ENCODE results near the gene BCL11B.

Gene BCL11B

DNA sequence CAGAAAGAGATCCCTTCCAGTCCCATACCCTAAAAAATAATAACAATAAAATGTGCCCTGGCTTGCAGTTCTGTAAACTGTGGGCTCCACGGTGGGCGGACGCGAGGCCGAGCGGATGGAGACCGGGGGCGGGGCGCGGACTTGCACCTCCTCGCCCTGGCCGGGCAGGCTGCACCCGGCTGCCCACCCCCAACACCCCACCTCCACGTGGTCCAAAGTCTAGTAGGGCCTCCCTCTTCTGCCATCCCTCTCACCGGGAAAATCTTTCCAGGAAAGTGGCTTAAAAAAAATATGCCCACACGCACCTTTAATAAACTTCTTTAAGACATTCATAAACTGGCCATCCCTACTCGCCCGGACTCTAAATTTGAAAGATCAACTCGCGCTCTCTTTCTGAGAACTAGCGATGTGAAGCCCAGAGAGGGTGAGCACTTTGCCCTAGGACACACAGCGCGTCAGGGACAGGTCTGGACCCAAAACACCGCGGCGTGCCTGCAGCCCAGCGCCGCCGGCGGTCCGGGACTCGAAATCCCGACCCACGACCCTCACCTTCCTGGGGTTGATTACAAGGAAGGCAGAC, 1.9 kb upstream of the BCL11B start:
- H3K4me3 ChIP-seq (ENCODE audit: low read depth, low read length) = peak overlapping the region; percentile 42
- TF ChIP-seq, protein P1, sequence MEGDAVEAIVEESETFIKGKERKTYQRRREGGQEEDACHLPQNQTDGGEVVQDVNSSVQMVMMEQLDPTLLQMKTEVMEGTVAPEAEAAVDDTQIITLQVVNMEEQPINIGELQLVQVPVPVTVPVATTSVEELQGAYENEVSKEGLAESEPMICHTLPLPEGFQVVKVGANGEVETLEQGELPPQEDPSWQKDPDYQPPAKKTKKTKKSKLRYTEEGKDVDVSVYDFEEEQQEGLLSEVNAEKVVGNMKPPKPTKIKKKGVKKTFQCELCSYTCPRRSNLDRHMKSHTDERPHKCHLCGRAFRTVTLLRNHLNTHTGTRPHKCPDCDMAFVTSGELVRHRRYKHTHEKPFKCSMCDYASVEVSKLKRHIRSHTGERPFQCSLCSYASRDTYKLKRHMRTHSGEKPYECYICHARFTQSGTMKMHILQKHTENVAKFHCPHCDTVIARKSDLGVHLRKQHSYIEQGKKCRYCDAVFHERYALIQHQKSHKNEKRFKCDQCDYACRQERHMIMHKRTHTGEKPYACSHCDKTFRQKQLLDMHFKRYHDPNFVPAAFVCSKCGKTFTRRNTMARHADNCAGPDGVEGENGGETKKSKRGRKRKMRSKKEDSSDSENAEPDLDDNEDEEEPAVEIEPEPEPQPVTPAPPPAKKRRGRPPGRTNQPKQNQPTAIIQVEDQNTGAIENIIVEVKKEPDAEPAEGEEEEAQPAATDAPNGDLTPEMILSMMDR (IDR thresholded peaks at IDR 0.05; ENCODE audit: low read depth, low read length, missing control alignments) = no peak
- in situ Hi-C loops (cut with HindIII; ENCODE audit: low sequenced_read_pairs) = no loop called here
- DNase-seq (ENCODE audit: low read depth) = no peak

DNA sequence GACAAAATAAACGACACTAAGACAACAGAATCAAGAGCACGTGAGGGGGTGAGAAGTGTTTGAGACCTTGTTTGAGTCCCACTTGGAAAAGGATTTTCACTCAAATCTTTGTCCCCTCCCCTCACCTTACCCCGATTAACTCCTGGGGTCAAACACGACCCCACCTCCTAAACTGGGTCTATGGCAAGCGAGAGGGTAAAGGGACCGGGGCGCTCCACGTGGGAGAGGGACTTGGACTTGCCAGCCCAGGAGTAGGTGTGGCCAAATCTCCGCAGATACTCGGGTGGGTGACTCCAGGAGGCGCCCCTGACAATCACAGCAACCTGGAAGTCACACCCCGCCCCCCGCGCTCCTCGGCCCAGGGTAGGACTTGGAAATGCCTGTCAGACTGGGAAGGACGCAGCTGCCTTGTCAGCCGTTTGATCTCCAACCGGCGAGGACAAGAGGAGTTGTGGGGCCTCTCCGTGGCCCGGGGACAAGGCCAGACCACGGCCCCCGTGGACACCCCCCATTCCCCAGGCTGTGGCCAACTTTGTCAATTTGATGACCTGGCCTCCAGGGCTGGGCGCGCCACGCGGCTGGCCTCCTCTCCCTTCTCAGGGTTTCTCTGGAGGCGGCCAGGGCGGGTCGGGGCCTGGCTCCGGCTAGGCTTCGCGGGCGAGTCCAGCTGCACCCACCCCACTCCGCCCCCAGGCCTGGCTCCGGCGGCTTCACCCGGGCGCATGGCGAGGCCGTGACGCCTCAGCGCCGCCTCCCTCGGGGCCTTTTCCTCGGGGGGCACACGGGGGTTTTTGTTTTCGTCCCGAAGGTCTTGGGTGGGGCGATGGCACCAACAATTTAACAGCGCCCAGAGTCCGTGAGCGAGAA, 1.1 kb upstream of the BCL11B start:
- DNase-seq (ENCODE audit: low read depth) = no peak
- in situ Hi-C loops (cut with HindIII; ENCODE audit: low sequenced_read_pairs) = no loop called here
- TF ChIP-seq, protein P1 (IDR thresholded peaks at IDR 0.05; ENCODE audit: low read depth, low read length, missing control alignments) = no peak
- peak overlapping the region; percentile 51 for H3K4me3 ChIP-seq (ENCODE audit: low read depth, low read length)

DNA sequence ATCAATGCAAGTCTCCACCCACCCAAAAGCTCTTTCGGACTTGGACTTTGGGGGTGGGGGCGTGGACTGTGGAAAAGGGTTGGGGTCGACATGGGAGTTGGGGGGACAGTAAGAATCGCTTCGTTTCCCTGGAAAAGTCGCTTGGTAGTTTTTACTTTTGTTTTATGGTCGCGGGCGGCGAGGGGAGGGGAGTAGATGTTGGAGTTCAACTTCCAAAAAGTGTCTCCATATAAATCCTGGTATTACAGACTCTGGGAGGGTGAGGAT, 568 bp upstream of the BCL11B start:
- in situ Hi-C loops (cut with HindIII; ENCODE audit: low sequenced_read_pairs) = no loop called here
- TF ChIP-seq, protein P1 (IDR thresholded peaks at IDR 0.05; ENCODE audit: low read depth, low read length, missing control alignments) = no peak
- DNase-seq (ENCODE audit: low read depth) = no peak
- H3K4me3 ChIP-seq (ENCODE audit: low read depth, low read length) = peak overlapping the region; percentile 51

DNA sequence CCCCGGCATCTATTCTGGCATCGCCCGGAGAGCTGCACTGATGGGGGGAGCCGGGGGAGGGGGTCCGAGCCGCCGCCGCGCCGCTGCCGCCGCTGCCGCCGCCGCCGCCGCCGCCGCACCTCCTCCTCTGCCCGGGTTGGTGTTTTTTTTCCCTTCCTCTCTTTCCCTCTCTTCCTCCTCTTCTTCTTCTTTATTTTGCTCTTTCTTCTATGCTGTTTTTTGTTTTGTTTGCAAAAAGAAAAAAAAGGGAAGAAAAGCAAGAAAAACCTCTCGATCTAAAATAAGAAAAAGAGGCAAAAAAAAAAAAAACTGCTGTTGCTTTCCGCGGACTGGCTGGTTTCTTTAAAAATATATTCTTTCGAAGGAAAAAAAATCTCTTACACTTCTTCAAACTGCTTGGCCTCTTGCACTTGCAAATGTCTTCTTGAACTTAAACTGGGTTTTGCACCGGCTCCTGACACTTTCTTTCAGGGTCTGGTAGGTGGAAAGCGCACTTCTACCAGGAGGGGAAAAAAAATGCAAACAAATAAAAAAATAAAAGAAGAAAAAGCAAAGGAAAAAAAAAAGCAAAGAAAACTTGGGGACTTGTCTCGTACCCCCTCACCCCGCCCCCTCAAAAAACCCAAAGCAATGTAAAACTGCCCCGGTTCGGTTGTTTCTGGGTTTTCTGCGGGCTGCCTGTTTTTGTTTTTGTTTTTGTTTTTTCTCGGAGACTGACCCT, 616 bp downstream of the BCL11B start:
- in situ Hi-C loops (cut with HindIII; ENCODE audit: low sequenced_read_pairs) = no loop called here
- DNase-seq (ENCODE audit: low read depth) = no peak
- peak overlapping the region; percentile 51 for H3K4me3 ChIP-seq (ENCODE audit: low read depth, low read length)
- TF ChIP-seq, protein P1 (IDR thresholded peaks at IDR 0.05; ENCODE audit: low read depth, low read length, missing control alignments) = no peak

DNA sequence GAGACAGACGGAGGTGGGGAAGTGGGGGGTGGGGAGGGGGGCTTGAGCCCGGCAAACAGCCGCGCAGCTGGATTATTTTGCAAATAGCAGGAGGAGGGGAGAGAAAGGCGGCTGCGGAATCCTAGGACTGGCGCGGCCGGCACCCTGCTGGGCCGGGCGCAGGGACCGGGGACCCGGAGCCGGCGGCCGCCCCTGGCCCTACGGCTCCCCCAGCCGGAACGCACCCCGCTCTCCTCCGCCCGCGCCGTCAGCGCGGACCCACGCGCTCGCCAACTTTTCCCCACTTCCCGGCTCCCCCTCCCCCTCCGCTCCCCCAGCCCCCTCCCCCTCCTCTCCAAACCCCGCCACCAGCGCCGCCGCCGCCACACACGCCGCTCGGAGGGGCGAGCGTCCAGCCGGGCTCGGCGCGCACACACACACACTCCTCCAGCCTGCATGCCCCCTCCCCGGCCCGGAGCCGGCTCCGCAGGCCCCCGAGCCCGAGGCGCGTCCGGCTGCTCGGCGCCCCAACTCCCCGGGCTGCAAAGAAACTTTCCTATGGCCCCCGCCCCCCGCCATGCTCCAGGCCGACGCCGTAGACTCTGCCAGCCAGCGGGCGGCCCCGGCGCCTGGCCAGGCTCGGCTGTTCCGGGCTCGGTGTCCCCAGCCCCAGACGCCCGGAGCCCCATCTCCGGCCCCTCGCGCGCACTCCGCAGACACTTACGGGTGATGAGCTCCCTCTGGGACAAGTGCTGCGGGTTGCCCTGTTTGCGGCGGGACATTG, 1.4 kb downstream of the BCL11B start:
- TF ChIP-seq, protein P1 (IDR thresholded peaks at IDR 0.05; ENCODE audit: low read depth, low read length, missing control alignments) = no peak
- in situ Hi-C loops (cut with HindIII; ENCODE audit: low sequenced_read_pairs) = no loop called here
- DNase-seq (ENCODE audit: low read depth) = no peak
- H3K4me3 ChIP-seq (ENCODE audit: low read depth, low read length) = peak overlapping the region; percentile 51
